ENCODE measurements around the gene ERLIN1.

Gene ERLIN1

GRCh38 chr10:100155936-100156335 lies 29.9 kb downstream of the ERLIN1 start:
- Histone ChIP-seq H3K27me3 (ENCODE audit: control insufficient read depth in 3 of 3, insufficient read depth in 3 of 3, low read depth in 1 of 3, low read length in 3 of 3) (no peaks in the 10 kb centered on the region), H3K36me3 (replicated peaks in 1 of 2; ENCODE audit: control insufficient read depth in 2 of 2, insufficient read depth in 2 of 2, low read length in 2 of 2) (peaks cover 15 to 89% of the 10 kb centered on the region in 2 donors), H3K79me1 (ENCODE audit: low read depth, low read length) (no peaks in the 10 kb centered on the region), H2BK15ac (ENCODE audit: low read length) (no peak overlapping the region), H2AK5ac (ENCODE audit: low read depth, low read length) (no peak overlapping the region), H3K23ac (ENCODE audit: low read depth, low read length, poor library complexity) (no peak overlapping the region), H3K27ac (replicated peaks; ENCODE audit: low read length) (no peak overlapping the region), H3K4me2 (ENCODE audit: insufficient read depth, low read length, poor library complexity, severe bottlenecking) (no peak overlapping the region), H3K4ac (ENCODE audit: low read length) (no peak overlapping the region), H4K8ac (ENCODE audit: low read depth, low read length) (no peak overlapping the region), H3K9me3 (replicated peaks in 1 of 2; ENCODE audit: control insufficient read depth in 2 of 2, insufficient read depth in 1 of 2, low read depth in 1 of 2, low read length in 2 of 2) (peaks cover 0 to 2% of the 10 kb centered on the region in 2 donors), H3K4me3 (ENCODE audit: low read length in 2 of 2) (no peak overlapping the region), H3K9ac (ENCODE audit: low read depth, low read length, poor library complexity) (no peak overlapping the region), H3K18ac (ENCODE audit: low read length) (no peak overlapping the region), H4K91ac (ENCODE audit: low read depth, low read length, poor library complexity) (no peak overlapping the region), H3K4me1 (ENCODE audit: control insufficient read depth in 2 of 2, insufficient read depth in 1 of 2, low read depth in 1 of 2, low read length in 2 of 2) (no peaks in the 10 kb centered on the region), H2BK12ac (ENCODE audit: low read length) (no peak overlapping the region), H3K14ac (ENCODE audit: low read length) (no peak overlapping the region), H2AFZ (ENCODE audit: low read length) (no peak overlapping the region), H2BK120ac (ENCODE audit: low read depth, low read length) (no peak overlapping the region), H2BK5ac (ENCODE audit: low read length) (no peak overlapping the region)
- no peak for DNase-seq (ENCODE audit: low spot score)
- WGBS, 2 donors (ENCODE audit: extremely low coverage in 2 of 2, insufficient read length in 2 of 2, insufficient replicate concordance in 1 of 2): no CpG with 5 or more reads among the region's 5 CpGs

GRCh38 chr10:100154666-100155065 lies 31.2 kb downstream of the ERLIN1 start:
- H3K4me3 ChIP-seq (ENCODE audit: low read length in 2 of 2): no peak overlapping the region
- no peaks in the 10 kb centered on the region for H3K4me1 ChIP-seq (ENCODE audit: control insufficient read depth in 2 of 2, insufficient read depth in 1 of 2, low read depth in 1 of 2, low read length in 2 of 2)
- H2AFZ ChIP-seq (ENCODE audit: low read length): no peak overlapping the region
- no peak overlapping the region for H2BK120ac ChIP-seq (ENCODE audit: low read depth, low read length)
- no peak overlapping the region for H3K4ac ChIP-seq (ENCODE audit: low read length)
- no peak overlapping the region for H2BK5ac ChIP-seq (ENCODE audit: low read length)
- no peak overlapping the region for H3K18ac ChIP-seq (ENCODE audit: low read length)
- no peak overlapping the region for H2AK5ac ChIP-seq (ENCODE audit: low read depth, low read length)
- no peak overlapping the region for H3K14ac ChIP-seq (ENCODE audit: low read length)
- no peak overlapping the region for H2BK12ac ChIP-seq (ENCODE audit: low read length)
- no peak overlapping the region for H3K4me2 ChIP-seq (ENCODE audit: insufficient read depth, low read length, poor library complexity, severe bottlenecking)
- DNase-seq (ENCODE audit: low spot score): no peak
- H3K27me3 ChIP-seq (ENCODE audit: control insufficient read depth in 3 of 3, insufficient read depth in 3 of 3, low read depth in 1 of 3, low read length in 3 of 3): no peaks in the 10 kb centered on the region
- no peak overlapping the region for H2BK15ac ChIP-seq (ENCODE audit: low read length)
- peaks cover 15 to 91% of the 10 kb centered on the region in 2 donors for H3K36me3 ChIP-seq (replicated peaks in 1 of 2; ENCODE audit: control insufficient read depth in 2 of 2, insufficient read depth in 2 of 2, low read length in 2 of 2)
- no CpG with 5 or more reads among the region's 4 CpGs for WGBS, 2 donors (ENCODE audit: extremely low coverage in 2 of 2, insufficient read length in 2 of 2, insufficient replicate concordance in 1 of 2)
- no peak overlapping the region for H3K9ac ChIP-seq (ENCODE audit: low read depth, low read length, poor library complexity)
- no peak overlapping the region for H4K8ac ChIP-seq (ENCODE audit: low read depth, low read length)
- no peak overlapping the region for H4K91ac ChIP-seq (ENCODE audit: low read depth, low read length, poor library complexity)
- H3K27ac ChIP-seq (replicated peaks; ENCODE audit: low read length): no peak overlapping the region
- no peak overlapping the region for H3K23ac ChIP-seq (ENCODE audit: low read depth, low read length, poor library complexity)
- H3K9me3 ChIP-seq (replicated peaks in 1 of 2; ENCODE audit: control insufficient read depth in 2 of 2, insufficient read depth in 1 of 2, low read depth in 1 of 2, low read length in 2 of 2): peaks cover 0 to 2% of the 10 kb centered on the region in 2 donors
- H3K79me1 ChIP-seq (ENCODE audit: low read depth, low read length): no peaks in the 10 kb centered on the region

GRCh38 chr10:100153239-100153825 lies 32.5 kb downstream of the ERLIN1 start:
- no peak overlapping the region for H2BK5ac ChIP-seq (ENCODE audit: low read length)
- H3K4me1 ChIP-seq (ENCODE audit: control insufficient read depth in 2 of 2, insufficient read depth in 1 of 2, low read depth in 1 of 2, low read length in 2 of 2): no peaks in the 10 kb centered on the region
- no peak overlapping the region for H3K27ac ChIP-seq (replicated peaks; ENCODE audit: low read length)
- no peak overlapping the region for H4K91ac ChIP-seq (ENCODE audit: low read depth, low read length, poor library complexity)
- DNase-seq (ENCODE audit: low spot score): no peak
- no peak overlapping the region for H2BK120ac ChIP-seq (ENCODE audit: low read depth, low read length)
- peaks cover 15 to 86% of the 10 kb centered on the region in 2 donors for H3K36me3 ChIP-seq (replicated peaks in 1 of 2; ENCODE audit: control insufficient read depth in 2 of 2, insufficient read depth in 2 of 2, low read length in 2 of 2)
- no peak overlapping the region for H3K4ac ChIP-seq (ENCODE audit: low read length)
- no peak overlapping the region for H2BK15ac ChIP-seq (ENCODE audit: low read length)
- H3K18ac ChIP-seq (ENCODE audit: low read length): no peak overlapping the region
- no peak overlapping the region for H4K8ac ChIP-seq (ENCODE audit: low read depth, low read length)
- no peaks in the 10 kb centered on the region for H3K27me3 ChIP-seq (ENCODE audit: control insufficient read depth in 3 of 3, insufficient read depth in 3 of 3, low read depth in 1 of 3, low read length in 3 of 3)
- no peak overlapping the region for H2BK12ac ChIP-seq (ENCODE audit: low read length)
- no peaks in the 10 kb centered on the region for H3K9me3 ChIP-seq (replicated peaks in 1 of 2; ENCODE audit: control insufficient read depth in 2 of 2, insufficient read depth in 1 of 2, low read depth in 1 of 2, low read length in 2 of 2)
- no peak overlapping the region for H3K23ac ChIP-seq (ENCODE audit: low read depth, low read length, poor library complexity)
- WGBS, 2 donors (ENCODE audit: extremely low coverage in 2 of 2, insufficient read length in 2 of 2, insufficient replicate concordance in 1 of 2): no CpG with 5 or more reads among the region's 4 CpGs
- H3K14ac ChIP-seq (ENCODE audit: low read length): no peak overlapping the region
- no peak overlapping the region for H3K9ac ChIP-seq (ENCODE audit: low read depth, low read length, poor library complexity)
- no peak overlapping the region for H2AFZ ChIP-seq (ENCODE audit: low read length)
- H3K79me1 ChIP-seq (ENCODE audit: low read depth, low read length): no peaks in the 10 kb centered on the region
- no peak overlapping the region for H3K4me2 ChIP-seq (ENCODE audit: insufficient read depth, low read length, poor library complexity, severe bottlenecking)
- H2AK5ac ChIP-seq (ENCODE audit: low read depth, low read length): no peak overlapping the region
- no peak overlapping the region for H3K4me3 ChIP-seq (ENCODE audit: low read length in 2 of 2)

DNA sequence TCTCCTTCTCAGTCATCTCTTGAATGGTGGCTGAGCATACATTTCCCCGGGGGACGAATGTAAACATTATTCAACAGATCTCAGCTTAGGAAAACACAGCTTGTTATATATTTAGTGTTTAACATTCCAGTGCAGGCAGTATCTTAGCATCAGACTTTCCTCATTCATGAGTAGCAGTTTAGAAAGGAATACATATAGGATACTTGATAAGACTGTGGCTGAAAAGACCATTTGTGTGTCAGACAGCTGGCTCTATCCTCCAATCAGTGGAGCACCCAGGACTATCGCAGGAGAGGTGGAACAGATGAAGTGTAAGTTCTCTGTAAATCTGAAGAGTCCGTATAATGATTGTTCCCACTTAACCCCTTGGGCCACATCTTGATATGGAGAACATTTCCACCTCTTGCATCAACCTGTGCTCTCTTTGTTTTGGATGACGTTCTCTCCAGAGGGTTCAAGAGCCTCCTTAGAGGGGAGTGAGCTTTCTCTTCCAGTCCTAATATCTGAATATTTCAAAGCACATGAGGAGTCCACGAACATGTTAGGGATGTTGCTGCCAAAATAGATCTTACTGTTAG lies 34.0 kb downstream of the ERLIN1 start:
- Histone ChIP-seq H2BK15ac (ENCODE audit: low read length) (no peak overlapping the region), H3K14ac (ENCODE audit: low read length) (no peak overlapping the region), H3K4me1 (ENCODE audit: control insufficient read depth in 2 of 2, insufficient read depth in 1 of 2, low read depth in 1 of 2, low read length in 2 of 2) (no peaks in the 10 kb centered on the region), H2AK5ac (ENCODE audit: low read depth, low read length) (no peak overlapping the region), H3K27ac (replicated peaks; ENCODE audit: low read length) (no peak overlapping the region), H2BK5ac (ENCODE audit: low read length) (no peak overlapping the region), H4K91ac (ENCODE audit: low read depth, low read length, poor library complexity) (no peak overlapping the region), H3K27me3 (ENCODE audit: control insufficient read depth in 3 of 3, insufficient read depth in 3 of 3, low read depth in 1 of 3, low read length in 3 of 3) (no peaks in the 10 kb centered on the region), H4K8ac (ENCODE audit: low read depth, low read length) (no peak overlapping the region), H3K18ac (ENCODE audit: low read length) (no peak overlapping the region), H2AFZ (ENCODE audit: low read length) (no peak overlapping the region), H3K9ac (ENCODE audit: low read depth, low read length, poor library complexity) (no peak overlapping the region), H3K36me3 (replicated peaks in 1 of 2; ENCODE audit: control insufficient read depth in 2 of 2, insufficient read depth in 2 of 2, low read length in 2 of 2) (peaks cover 15 to 71% of the 10 kb centered on the region in 2 donors), H3K4me2 (ENCODE audit: insufficient read depth, low read length, poor library complexity, severe bottlenecking) (no peak overlapping the region), H2BK120ac (ENCODE audit: low read depth, low read length) (no peak overlapping the region), H3K79me1 (ENCODE audit: low read depth, low read length) (no peaks in the 10 kb centered on the region), H3K4ac (ENCODE audit: low read length) (no peak overlapping the region), H3K23ac (ENCODE audit: low read depth, low read length, poor library complexity) (no peak overlapping the region), H2BK12ac (ENCODE audit: low read length) (no peak overlapping the region), H3K9me3 (replicated peaks in 1 of 2; ENCODE audit: control insufficient read depth in 2 of 2, insufficient read depth in 1 of 2, low read depth in 1 of 2, low read length in 2 of 2) (no peaks in the 10 kb centered on the region), H3K4me3 (ENCODE audit: low read length in 2 of 2) (no peak overlapping the region)
- no CpG with 5 or more reads among the region's 6 CpGs for WGBS, 2 donors (ENCODE audit: extremely low coverage in 2 of 2, insufficient read length in 2 of 2, insufficient replicate concordance in 1 of 2)
- no peak for DNase-seq (ENCODE audit: low spot score)

Data from neuronal stem cell (in vitro differentiated cells).